Measurements from ENCODE around the gene TUBA1C. TPM values are rescaled to one million over a fixed set of nuclear protein-coding genes. Genes with fewer than 3 reads are reported as not detected.

TUBA1C gene
- total and polyA plus RNA-seq, 10 of the 15 experiments (the other 5 are each of a cell fraction or from before 2014, with no cell fraction given) = 285 to 1,003 (median 441) TPM

DNA sequence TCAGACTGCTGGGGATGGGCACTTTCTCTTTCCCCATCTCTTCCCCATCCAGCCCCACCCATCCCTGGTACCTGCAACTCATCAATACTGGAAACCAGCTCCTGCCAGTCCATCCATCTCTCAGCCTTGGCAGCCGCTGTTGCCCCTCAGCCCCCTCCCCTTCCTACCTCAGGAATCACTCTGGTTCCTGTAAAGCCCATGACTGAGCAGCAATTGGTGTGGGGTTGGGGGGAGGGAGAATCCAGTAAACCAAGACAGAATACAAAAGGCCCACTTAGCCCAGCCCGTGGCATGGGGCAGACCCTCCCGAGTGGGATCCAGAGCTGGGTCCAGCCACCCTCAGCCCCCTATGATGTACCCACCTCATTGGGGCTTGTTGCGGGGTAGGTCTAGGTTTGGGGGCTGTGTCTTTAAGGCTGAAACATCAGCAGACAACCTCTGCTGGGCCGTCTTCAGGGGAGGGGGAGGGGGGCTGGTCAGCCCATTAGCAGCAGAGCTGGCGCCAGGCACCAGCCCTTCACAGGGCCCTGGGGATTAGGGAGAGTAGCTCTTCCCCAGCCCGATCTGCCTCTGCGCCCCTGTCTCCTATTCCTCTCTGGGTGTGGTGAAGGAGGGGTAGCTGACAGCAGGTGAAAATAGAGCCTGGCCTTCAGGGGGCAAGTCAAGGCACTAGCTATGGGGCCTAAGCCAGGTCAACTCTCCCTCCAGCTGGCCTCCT is 29.4 kb downstream of the TUBA1C start:
- in situ Hi-C loops (cut with MboI) = no loop called here
- no peak for DNase-seq (ENCODE audit: low read depth, low spot score)

More for the DNA sequence above, 29.4 kb downstream of the TUBA1C start:
- TF ChIP-seq TARDBP (IDR thresholded peaks at IDR 0.05; ENCODE audit: borderline replicate concordance) = no peak
- TF ChIP-seq, protein P1, sequence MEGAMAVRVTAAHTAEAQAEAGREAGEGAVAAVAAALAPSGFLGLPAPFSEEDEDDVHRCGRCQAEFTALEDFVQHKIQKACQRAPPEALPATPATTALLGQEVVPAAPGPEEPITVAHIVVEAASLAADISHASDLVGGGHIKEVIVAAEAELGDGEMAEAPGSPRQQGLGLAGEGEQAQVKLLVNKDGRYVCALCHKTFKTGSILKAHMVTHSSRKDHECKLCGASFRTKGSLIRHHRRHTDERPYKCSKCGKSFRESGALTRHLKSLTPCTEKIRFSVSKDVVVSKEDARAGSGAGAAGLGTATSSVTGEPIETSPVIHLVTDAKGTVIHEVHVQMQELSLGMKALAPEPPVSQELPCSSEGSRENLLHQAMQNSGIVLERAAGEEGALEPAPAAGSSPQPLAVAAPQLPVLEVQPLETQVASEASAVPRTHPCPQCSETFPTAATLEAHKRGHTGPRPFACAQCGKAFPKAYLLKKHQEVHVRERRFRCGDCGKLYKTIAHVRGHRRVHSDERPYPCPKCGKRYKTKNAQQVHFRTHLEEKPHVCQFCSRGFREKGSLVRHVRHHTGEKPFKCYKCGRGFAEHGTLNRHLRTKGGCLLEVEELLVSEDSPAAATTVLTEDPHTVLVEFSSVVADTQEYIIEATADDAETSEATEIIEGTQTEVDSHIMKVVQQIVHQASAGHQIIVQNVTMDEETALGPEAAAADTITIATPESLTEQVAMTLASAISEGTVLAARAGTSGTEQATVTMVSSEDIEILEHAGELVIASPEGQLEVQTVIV (IDR thresholded peaks at IDR 0.05; ENCODE audit: borderline replicate concordance, partially characterized antibody) = no peak
- TF ChIP-seq KAT2A (conservative IDR thresholded peaks at IDR 0.05; ENCODE audit: control insufficient read depth, low read depth, low read length) = no peak
- TF ChIP-seq NBN (IDR thresholded peaks at IDR 0.05) = no peak
- TF ChIP-seq, protein P2, sequence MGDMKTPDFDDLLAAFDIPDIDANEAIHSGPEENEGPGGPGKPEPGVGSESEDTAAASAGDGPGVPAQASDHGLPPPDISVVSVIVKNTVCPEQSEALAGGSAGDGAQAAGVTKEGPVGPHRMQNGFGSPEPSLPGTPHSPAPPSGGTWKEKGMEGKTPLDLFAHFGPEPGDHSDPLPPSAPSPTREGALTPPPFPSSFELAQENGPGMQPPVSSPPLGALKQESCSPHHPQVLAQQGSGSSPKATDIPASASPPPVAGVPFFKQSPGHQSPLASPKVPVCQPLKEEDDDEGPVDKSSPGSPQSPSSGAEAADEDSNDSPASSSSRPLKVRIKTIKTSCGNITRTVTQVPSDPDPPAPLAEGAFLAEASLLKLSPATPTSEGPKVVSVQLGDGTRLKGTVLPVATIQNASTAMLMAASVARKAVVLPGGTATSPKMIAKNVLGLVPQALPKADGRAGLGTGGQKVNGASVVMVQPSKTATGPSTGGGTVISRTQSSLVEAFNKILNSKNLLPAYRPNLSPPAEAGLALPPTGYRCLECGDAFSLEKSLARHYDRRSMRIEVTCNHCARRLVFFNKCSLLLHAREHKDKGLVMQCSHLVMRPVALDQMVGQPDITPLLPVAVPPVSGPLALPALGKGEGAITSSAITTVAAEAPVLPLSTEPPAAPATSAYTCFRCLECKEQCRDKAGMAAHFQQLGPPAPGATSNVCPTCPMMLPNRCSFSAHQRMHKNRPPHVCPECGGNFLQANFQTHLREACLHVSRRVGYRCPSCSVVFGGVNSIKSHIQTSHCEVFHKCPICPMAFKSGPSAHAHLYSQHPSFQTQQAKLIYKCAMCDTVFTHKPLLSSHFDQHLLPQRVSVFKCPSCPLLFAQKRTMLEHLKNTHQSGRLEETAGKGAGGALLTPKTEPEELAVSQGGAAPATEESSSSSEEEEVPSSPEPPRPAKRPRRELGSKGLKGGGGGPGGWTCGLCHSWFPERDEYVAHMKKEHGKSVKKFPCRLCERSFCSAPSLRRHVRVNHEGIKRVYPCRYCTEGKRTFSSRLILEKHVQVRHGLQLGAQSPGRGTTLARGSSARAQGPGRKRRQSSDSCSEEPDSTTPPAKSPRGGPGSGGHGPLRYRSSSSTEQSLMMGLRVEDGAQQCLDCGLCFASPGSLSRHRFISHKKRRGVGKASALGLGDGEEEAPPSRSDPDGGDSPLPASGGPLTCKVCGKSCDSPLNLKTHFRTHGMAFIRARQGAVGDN (IDR thresholded peaks at IDR 0.05) = no peak
- no peak for TF ChIP-seq ZNF207 (IDR thresholded peaks at IDR 0.05; ENCODE audit: borderline replicate concordance)
- TF ChIP-seq TCF3 (IDR thresholded peaks at IDR 0.05; ENCODE audit: borderline replicate concordance, insufficient read depth, low read depth, low read length) = no peak
- no peak for TF ChIP-seq CBX5 (IDR thresholded peaks at IDR 0.05; ENCODE audit: low read depth)
- no peak overlapping the region for H3K4me3 ChIP-seq
- H3K9ac ChIP-seq (ENCODE audit: control insufficient read depth, insufficient read depth, low read length) = no peak overlapping the region
- H3K36me3 ChIP-seq (ENCODE audit: control insufficient read depth in 2 of 2, insufficient read depth in 2 of 2, low read length in 1 of 2) = no peaks in the 10 kb centered on the region
- ChIA-PET CTCF (interaction anchor here (1.2 to 16.2 kb wide), 7 partner anchors 10 to 68 kb away, joined by 3 to 231 read pairs (median 7); partner anchors contain the start of genes DNAJC22 and TROAP), RAD21 (ENCODE audit: unreplicated experiment) (interaction anchor here (1.2 to 2.4 kb wide), 3 partner anchors 48 to 64 kb away, joined by 3 to 6 read pairs (median 4); partner anchors contain the start of gene DNAJC22), SMC1A (ENCODE audit: uncharacterized antibody, unreplicated experiment) (no interaction called here), POLR2A (interaction anchor here (1.1 to 1.7 kb wide), 2 partner anchors 29 to 39 kb away, joined by 3 to 4 read pairs; partner anchors contain the start of gene TROAP)
- no TSS peak for BruUV-seq (replicated peaks)
- peaks cover 8% of the 10 kb centered on the region for H3K4me1 ChIP-seq (ENCODE audit: control insufficient read depth, insufficient read depth, low read length)
- FAIRE-seq (no peak), ATAC-seq (no peak)
- H3K9me3 ChIP-seq (replicated peaks; ENCODE audit: control insufficient read depth, insufficient read depth, low read length) = no peaks in the 10 kb centered on the region
- no peak overlapping the region for H3K4me2 ChIP-seq (ENCODE audit: control insufficient read depth, insufficient read depth)
- H2AFZ ChIP-seq (ENCODE audit: control insufficient read depth, low read depth, low read length) = no peak overlapping the region
- WGBS (ENCODE audit: insufficient coverage, insufficient replicate concordance, low lambda C conversion rate, missing lambda C conversion rate) = 49% methylated on average over 8 of the region's 8 CpGs
- no peaks in the 10 kb centered on the region for H4K20me1 ChIP-seq (ENCODE audit: control insufficient read depth, insufficient read depth)
- H3K79me2 ChIP-seq (ENCODE audit: control insufficient read depth, insufficient read depth, low read length) = no peaks in the 10 kb centered on the region
- intact Hi-C loops (cut with micrococcal nuclease; ENCODE audit: unreplicated experiment) = no loop called here
- peaks cover 19 to 20% of the 10 kb centered on the region in 2 experiments for H3K27me3 ChIP-seq (replicated peaks in 1 of 2; ENCODE audit: control insufficient read depth in 2 of 2, insufficient read depth in 2 of 2, low read length in 1 of 2)
- H3K27ac ChIP-seq (ENCODE audit: control insufficient read depth, insufficient read depth) = no peak overlapping the region

All from GM12878 (cell line).